ENCODE measurements around the gene PLXDC1. TPM values are rescaled to one million over a fixed set of nuclear protein-coding genes. Genes with fewer than 3 reads are reported as not detected.
A peak's percentile ranks its signal among the peaks of the same experiment; 100 is the strongest.

The PLXDC1 gene
- total RNA-seq, 1 donor from 2014 or later = 0.28 TPM

- no peak overlapping the region for H3K27ac Mint-ChIP-seq (ENCODE audit: unreplicated experiment)
- H3K27me3 Mint-ChIP-seq (ENCODE audit: low read depth) = no peaks in the 10 kb centered on the region
- no peak for TF ChIP-seq CTCF (conservative IDR thresholded peaks at IDR 0.05)
- no peaks in the 10 kb centered on the region for H3K9me3 Mint-ChIP-seq
- H3K4me3 Mint-ChIP-seq = no peak overlapping the region
- H3K4me1 Mint-ChIP-seq = peaks cover 4% of the 10 kb centered on the region
- no peaks in the 10 kb centered on the region for H3K36me3 Mint-ChIP-seq (ENCODE audit: low read depth)
- DNase-seq (ENCODE audit: low read depth, low spot score) = no peak
Measured at GRCh38 chr17:39079836-39080235, 71.6 kb downstream of the PLXDC1 start.

- no peak for TF ChIP-seq CTCF (conservative IDR thresholded peaks at IDR 0.05)
- peaks cover 4% of the 10 kb centered on the region for H3K4me1 Mint-ChIP-seq
- H3K27me3 Mint-ChIP-seq (ENCODE audit: low read depth) = no peaks in the 10 kb centered on the region
Measured at GRCh38 chr17:39077866-39078265, 73.6 kb downstream of the PLXDC1 start.

GRCh38 chr17:39077252-39077651 lies 74.2 kb downstream of the PLXDC1 start:
- Mint-ChIP-seq H3K9me3 (no peaks in the 10 kb centered on the region), H3K27ac (ENCODE audit: unreplicated experiment) (no peak overlapping the region), H3K4me1 (peaks cover 4% of the 10 kb centered on the region), H3K36me3 (ENCODE audit: low read depth) (no peaks in the 10 kb centered on the region), H3K27me3 (ENCODE audit: low read depth) (no peaks in the 10 kb centered on the region), H3K4me3 (no peak overlapping the region)
- no peak for TF ChIP-seq CTCF (conservative IDR thresholded peaks at IDR 0.05)
- no peak for DNase-seq (ENCODE audit: low read depth, low spot score)

More at GRCh38 chr17:39077866-39078265, 73.6 kb downstream of the PLXDC1 start:
- Mint-ChIP-seq H3K27ac (ENCODE audit: unreplicated experiment) (no peak overlapping the region), H3K36me3 (ENCODE audit: low read depth) (no peaks in the 10 kb centered on the region), H3K4me3 (no peak overlapping the region), H3K9me3 (no peaks in the 10 kb centered on the region)
- DNase-seq (ENCODE audit: low read depth, low spot score) = no peak

GRCh38 chr17:39074676-39075075 lies 76.8 kb downstream of the PLXDC1 start:
- DNase-seq (ENCODE audit: low read depth, low spot score) = no peak
- TF ChIP-seq CTCF (conservative IDR thresholded peaks at IDR 0.05) = no peak
- Mint-ChIP-seq H3K4me3 (no peak overlapping the region), H3K27ac (ENCODE audit: unreplicated experiment) (no peak overlapping the region), H3K36me3 (ENCODE audit: low read depth) (no peaks in the 10 kb centered on the region), H3K4me1 (peaks cover under 1% of the 10 kb centered on the region), H3K9me3 (no peaks in the 10 kb centered on the region), H3K27me3 (ENCODE audit: low read depth) (no peaks in the 10 kb centered on the region)

- H3K27me3 Mint-ChIP-seq (ENCODE audit: low read depth) = no peaks in the 10 kb centered on the region
- peak overlapping the region; percentile 67 for H3K27ac Mint-ChIP-seq (ENCODE audit: unreplicated experiment)
- H3K4me3 Mint-ChIP-seq = no peak overlapping the region
Measured at GRCh38 chr17:39073916-39074315, 77.5 kb downstream of the PLXDC1 start.

More at GRCh38 chr17:39073916-39074315, 77.5 kb downstream of the PLXDC1 start:
- H3K4me1 Mint-ChIP-seq = peaks cover 5% of the 10 kb centered on the region
- DNase-seq (ENCODE audit: low read depth, low spot score) = no peak
- no peak for TF ChIP-seq CTCF (conservative IDR thresholded peaks at IDR 0.05)
- no peaks in the 10 kb centered on the region for H3K36me3 Mint-ChIP-seq (ENCODE audit: low read depth)
- H3K9me3 Mint-ChIP-seq = no peaks in the 10 kb centered on the region
